Endothelial cell (in vitro differentiated cells): ENCODE data around the gene THOC2. TPM values are rescaled to one million over a fixed set of nuclear protein-coding genes. Genes with fewer than 3 reads are reported as not detected.
"Not testable (repeated sequence)": the region's sequence is repeated elsewhere in the genome, so short reads cannot be mapped to it uniquely, and the experiment has no call there.

Source experiments
- DNase-seq: peaks from one replicate; pipeline ENCODE4 v3.0.0; 2021; ENCODE audit warnings: low spot score
- H3K27ac Mint-ChIP-seq: one replicate; pipeline ENCODE4 v1.8.0; 2021; ENCODE audit warnings: mixed read lengths, inconsistent platforms; ENCODE audit not compliant: unreplicated experiment
- H3K27me3 Mint-ChIP-seq: one replicate; pipeline ENCODE4 v1.8.0; 2021; ENCODE audit warnings: mild to moderate bottlenecking, moderate library complexity, mixed read lengths, inconsistent platforms; ENCODE audit not compliant: unreplicated experiment
- H3K36me3 Mint-ChIP-seq: one replicate; pipeline ENCODE4 v1.8.0; 2021; ENCODE audit warnings: mild to moderate bottlenecking, low read depth, mixed read lengths, inconsistent platforms; ENCODE audit not compliant: unreplicated experiment
- H3K4me1 Mint-ChIP-seq: one replicate; pipeline ENCODE4 v1.8.0; 2021; ENCODE audit warnings: mild to moderate bottlenecking, mixed read lengths, inconsistent platforms; ENCODE audit not compliant: unreplicated experiment
- H3K4me3 Mint-ChIP-seq: one replicate; pipeline ENCODE4 v1.8.0; 2021; ENCODE audit warnings: mild to moderate bottlenecking, mixed read lengths, inconsistent platforms; ENCODE audit not compliant: unreplicated experiment
- H3K9me3 Mint-ChIP-seq: one replicate; pipeline ENCODE4 v1.8.0; 2021; ENCODE audit warnings: mixed read lengths, inconsistent platforms; ENCODE audit not compliant: unreplicated experiment
- CTCF ChIP-seq: fragments of 200-600 bp; sonication (generic); IDR thresholded peaks from one replicate; pipeline ENCODE4 v1.5.0; 2021; ENCODE audit warnings: antibody characterized with exemption; ENCODE audit not compliant: unreplicated experiment
- total RNA-seq: library from RNA; stranded (reverse); fragmentation: NEBNext Ultra II Directional; extraction: Animal tissue kit (Norgen Biotek cat#: 25700); gene quantifications from one replicate; pipeline ENCODE4 v1.2.1, GENCODE V29; 2021; ENCODE audit not compliant: unreplicated experiment

THOC2 gene
- total RNA-seq, 1 donor from 2014 or later = 94.3 TPM

GRCh38 chrX:123720486-123720885 lies 12.4 kb downstream of the THOC2 start:
- Mint-ChIP-seq H3K4me1 (peaks cover 5% of the 10 kb centered on the region), H3K27ac (no peak overlapping the region), H3K4me3 (no peak overlapping the region), H3K9me3 (no peaks in the 10 kb centered on the region), H3K36me3 (no peaks in the 10 kb centered on the region), H3K27me3 (no peaks in the 10 kb centered on the region)
- DNase-seq = no peak
- TF ChIP-seq CTCF = no peak

DNA sequence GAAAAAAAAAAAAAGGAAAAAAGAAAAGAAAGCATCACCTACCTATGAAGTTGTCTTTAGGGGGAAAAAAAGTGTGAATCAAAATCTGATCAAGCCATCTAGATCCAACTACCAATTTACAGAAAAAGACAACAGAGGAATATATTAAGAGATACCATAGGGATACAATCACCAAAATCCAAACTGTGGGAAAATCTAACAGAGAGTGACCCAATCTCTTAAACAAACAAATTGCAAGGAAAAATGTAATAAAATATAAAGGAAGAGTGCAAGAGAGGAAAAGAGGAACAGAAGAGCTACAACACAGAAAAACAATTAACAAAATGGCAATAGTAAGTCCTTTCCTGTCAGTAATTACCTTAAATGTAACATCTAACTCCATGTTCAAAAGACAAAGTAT lies 19.0 kb downstream of the THOC2 start:
- Mint-ChIP-seq H3K27ac (no peak overlapping the region), H3K27me3 (no peaks in the 10 kb centered on the region), H3K9me3 (no peaks in the 10 kb centered on the region), H3K36me3 (no peaks in the 10 kb centered on the region), H3K4me1 (peaks cover 6% of the 10 kb centered on the region), H3K4me3 (no peak overlapping the region)
- no peak for TF ChIP-seq CTCF
- DNase-seq = no peak

GRCh38 chrX:123713434-123713833 lies 19.4 kb downstream of the THOC2 start:
- DNase-seq = no peak
- no peaks in the 10 kb centered on the region for H3K27me3 Mint-ChIP-seq
- H3K4me3 Mint-ChIP-seq = no peak overlapping the region
- no peak overlapping the region for H3K27ac Mint-ChIP-seq
- TF ChIP-seq CTCF = no peak
- H3K9me3 Mint-ChIP-seq = no peaks in the 10 kb centered on the region
- peaks cover 6% of the 10 kb centered on the region for H3K4me1 Mint-ChIP-seq
- H3K36me3 Mint-ChIP-seq = no peaks in the 10 kb centered on the region

DNA sequence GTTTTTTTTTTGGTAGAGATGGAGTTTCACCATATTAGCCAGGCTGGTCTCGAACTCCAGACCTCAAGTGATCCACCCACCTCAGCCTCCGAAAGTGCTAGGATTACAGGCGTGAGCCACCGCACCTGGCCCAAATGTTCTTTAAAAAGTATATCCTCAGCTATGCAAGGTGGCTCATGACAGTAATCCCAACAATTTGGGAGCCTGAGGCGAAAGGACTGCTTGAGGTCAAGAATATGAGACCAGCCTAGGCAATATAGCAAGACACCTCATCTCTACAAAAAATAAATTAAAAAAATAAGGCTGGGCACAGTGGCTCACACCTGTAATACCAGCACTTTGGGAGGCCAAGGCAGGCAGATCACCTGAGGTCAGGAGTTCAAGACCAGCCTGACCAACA lies 21.7 kb downstream of the THOC2 start:
- not testable (repeated sequence) for H3K36me3 Mint-ChIP-seq, H3K4me1 Mint-ChIP-seq, H3K27ac Mint-ChIP-seq, H3K4me3 Mint-ChIP-seq, H3K9me3 Mint-ChIP-seq, DNase-seq, H3K27me3 Mint-ChIP-seq

DNA sequence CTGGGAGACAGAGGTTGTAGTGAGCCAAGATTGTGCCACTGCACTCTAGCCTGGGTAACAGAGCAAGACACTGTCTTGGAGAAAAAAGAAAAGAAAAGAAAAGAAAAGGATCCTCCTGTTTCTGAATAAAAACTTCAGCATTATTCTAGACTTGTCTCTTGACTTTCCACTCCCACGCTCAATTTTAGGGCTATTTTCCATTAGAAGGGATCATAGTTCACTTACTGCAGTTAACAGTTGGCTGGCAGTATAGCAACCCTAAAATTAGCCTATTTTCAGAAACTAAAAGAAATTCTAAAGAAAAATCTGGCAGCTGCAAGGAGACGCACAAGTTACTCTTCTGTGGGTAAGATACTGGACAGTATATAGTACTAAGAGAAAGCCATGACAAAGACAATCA lies 28.1 kb downstream of the THOC2 start:
- Mint-ChIP-seq H3K27me3 (no peaks in the 10 kb centered on the region), H3K36me3 (no peaks in the 10 kb centered on the region), H3K4me1 (no peaks in the 10 kb centered on the region), H3K27ac (no peak overlapping the region), H3K4me3 (no peak overlapping the region), H3K9me3 (no peaks in the 10 kb centered on the region)
- TF ChIP-seq CTCF = no peak
- DNase-seq = no peak
